HK-2 (cell line): ENCODE results near the gene GPR55.

Experiments
- DNase-seq: peaks from one replicate; pipeline ENCODE4 v3.0.0-alpha.2; 2018; ENCODE audit not compliant: unreplicated experiment

The GPR55 gene

DNA sequence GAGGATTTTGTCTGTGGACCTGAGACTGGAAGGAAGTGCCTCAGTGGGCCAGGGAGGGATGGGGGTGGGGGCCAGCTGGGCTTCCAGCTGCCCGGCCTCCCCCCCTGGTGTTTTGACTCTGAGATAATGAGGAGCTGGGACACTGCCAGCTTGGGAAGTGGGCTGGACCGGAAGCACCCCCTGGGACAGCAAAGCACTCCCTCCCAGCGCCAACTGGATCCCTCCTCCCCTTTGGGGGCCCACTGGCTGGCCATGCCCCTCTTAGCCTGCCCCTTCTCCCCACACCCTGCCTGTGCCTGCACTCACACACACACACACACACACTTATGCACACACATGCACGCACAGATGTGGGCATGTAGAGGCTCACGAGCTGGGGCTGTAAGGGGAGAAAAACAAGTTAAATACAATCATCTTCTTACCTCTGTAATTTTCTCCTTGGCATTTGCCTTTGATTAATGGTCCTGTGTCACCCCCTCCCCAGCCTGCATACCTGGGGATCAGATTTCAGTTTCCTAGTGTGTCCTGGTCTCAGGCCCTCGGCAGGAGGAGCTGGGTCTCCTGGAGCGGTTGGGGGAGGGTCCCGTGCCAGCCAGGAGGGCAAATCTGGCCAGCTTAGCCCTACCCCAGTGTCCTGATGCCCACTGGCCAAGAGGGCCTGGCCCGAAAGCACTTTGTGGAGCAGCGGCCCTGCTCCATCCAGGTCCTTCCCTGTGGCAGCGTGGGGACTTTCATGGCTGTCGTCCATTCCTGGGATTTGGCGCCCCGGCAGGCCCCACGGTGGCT is 56.7 kb downstream of the GPR55 start:
- no peak for DNase-seq

DNA sequence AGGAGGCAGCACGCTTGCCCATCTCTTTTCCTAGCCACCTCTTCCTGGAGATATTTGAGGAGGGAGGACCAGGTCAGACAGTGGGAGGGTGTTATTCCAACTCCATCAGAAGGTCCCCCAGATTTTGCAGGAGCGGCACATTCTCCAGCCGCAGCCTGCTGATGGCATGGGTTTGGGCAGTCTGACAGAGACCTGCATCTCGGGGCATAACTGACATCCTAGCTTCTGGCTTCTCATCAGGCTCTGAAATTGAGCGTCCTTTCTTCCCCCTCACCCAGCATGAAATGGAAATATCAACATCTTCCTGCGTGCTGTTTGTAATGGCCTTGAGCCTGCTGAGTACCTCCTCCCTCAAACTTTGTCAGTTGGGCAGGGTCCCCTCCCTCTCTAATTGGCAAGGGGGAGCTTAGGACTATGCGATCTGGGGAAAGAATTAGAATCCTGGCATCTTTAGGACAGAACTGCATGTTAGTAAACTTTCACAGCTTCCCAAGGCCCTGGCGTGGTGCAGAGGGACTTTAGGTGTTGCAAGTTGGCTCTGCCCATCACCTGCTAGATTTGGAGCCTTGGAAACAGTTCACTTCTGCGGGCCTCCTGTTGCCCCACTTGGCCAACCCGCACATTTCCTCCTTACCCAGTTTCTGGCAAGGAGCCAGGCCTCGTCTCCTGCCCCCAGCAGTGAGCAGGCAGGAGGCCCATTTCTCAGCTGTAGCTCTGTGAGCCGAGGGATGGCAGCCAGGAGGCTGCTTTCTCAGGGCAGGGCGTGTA is 58.1 kb downstream of the GPR55 start:
- DNase-seq, result peak; percentile 44

DNA sequence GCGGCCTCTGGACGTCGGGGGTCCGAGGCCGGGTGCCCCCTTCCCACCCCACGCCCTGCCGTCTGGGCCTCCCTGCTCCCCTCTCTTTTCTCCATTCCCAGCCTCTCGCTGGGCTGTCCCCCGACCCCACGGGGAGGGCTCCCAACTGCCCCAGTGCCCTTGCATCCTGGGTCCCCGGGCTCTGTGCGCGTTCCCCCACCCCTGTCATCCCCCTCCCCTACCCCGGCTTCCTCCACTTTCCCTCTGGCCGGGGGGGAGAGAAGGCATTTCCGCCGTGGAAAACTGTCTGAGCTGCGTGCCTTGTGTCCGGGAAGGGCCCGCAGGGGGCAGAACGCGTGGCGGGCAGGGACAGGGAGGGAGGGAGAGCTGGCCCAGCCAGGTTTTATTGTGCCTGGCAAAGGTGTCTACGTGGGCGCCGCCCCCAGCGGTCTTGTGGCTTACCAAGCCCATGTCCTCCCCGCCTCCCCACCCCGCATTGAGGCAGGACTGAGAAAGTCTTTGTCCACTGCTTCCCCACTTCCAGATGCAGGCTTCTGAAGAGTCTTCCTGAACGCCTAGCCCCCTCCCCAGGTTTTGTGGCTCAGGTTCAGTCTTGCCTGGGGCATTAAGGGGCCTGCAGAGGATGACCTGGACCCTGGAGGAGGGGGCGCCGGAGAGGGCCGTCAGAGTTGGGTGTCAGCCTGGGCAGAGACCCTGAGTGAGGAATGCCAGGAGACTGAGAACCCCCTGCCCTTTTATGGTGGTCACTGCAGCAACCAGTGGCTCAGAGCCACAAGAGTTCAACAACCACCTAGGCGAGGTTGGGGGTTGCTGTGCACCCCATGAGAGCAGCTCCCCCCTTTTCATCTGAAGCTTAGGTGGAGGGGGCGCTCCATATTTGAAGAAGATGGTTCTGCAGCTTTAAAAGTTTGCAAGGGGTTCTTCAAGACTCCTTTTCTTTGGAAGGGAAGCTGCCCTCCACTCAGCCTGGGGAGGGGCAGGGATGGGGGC is 59.0 kb downstream of the GPR55 start:
- DNase-seq, result peak; percentile 32

DNA sequence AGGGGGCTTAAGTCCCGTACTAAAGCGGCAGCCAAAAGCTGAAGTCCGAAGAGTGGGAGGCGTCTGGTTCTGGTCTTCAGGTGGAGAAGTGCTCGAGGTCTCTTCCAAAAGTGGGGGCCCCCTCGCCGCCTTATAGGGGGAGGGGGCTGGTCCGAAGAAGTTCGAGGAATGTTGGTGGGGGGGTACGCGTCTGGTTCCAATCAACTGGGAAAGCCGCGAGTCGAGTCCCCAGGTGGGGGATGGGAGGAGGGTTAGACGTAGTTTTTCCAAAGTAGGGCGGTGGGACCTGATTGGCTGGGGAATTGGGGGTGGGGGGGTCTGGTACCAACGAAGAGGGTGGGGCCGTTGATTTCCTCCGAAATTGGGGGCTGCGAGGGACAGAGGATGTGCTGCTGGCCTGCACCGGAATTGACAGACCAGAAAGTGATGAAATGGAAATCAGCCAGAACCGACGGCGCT is 59.7 kb downstream of the GPR55 start:
- DNase-seq, result no peak

DNA sequence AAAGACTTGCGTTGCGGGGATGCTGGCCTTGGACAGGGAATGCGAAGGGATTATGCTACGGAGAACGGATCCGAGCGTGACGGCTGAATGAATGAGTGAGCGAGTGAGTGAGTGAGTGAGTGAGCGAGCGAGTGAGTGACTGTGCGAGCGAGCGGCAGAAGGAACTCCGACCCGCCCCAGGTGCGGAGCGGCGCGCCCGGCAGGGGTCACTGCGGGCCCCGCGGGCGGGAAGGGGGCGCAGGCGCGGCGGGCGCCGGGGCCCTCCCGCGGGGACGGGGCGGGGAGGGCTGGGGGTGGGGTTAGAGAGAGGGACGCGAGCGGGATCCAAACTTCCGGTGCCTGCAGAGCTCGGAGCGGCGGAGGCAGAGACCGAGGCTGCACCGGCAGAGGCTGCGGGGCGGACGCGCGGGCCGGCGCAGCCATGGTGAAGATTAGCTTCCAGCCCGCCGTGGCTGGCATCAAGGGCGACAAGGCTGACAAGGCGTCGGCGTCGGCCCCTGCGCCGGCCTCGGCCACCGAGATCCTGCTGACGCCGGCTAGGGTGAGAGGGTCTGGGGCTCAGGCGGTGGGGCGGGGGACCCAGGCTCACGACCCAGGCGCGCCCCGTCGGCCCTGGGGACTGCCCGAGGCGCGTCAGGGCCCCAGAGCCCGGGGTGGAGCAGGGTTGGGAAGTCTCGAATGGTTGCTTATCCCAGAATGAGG is 60.3 kb downstream of the GPR55 start, which contains the start of gene ITM2C:
ITM2C (plus strand) TSS at position 338 of the 702 bp plus-strand sequence; CDS start at position 422, 84 bp downstream.
- peak; percentile 78 for DNase-seq

DNA sequence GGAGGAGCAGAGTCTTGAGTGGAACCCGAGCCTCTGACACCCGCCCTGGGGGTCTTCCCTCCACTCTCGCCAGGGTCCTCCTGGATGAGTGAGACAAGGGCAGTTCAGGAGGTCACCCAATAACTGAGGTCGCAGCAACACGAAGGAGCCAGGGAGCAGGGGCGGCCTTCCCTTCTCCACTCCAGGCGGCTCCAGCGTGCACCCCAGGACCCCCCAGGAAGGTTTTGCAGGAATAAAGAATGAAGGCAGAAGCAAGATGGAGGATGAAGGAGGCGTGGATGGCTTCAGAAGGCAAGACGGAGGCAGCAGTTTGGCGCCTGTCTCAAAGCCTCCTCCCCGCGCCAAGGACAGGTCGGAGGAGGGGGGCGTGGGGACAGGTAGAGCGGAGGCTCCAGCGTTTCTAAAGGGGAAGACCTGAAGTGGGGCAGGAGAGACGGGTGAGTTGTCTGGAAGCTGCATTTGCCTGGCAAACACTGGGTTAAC is 60.9 kb downstream of the GPR55 start:
- DNase-seq, result no peak

DNA sequence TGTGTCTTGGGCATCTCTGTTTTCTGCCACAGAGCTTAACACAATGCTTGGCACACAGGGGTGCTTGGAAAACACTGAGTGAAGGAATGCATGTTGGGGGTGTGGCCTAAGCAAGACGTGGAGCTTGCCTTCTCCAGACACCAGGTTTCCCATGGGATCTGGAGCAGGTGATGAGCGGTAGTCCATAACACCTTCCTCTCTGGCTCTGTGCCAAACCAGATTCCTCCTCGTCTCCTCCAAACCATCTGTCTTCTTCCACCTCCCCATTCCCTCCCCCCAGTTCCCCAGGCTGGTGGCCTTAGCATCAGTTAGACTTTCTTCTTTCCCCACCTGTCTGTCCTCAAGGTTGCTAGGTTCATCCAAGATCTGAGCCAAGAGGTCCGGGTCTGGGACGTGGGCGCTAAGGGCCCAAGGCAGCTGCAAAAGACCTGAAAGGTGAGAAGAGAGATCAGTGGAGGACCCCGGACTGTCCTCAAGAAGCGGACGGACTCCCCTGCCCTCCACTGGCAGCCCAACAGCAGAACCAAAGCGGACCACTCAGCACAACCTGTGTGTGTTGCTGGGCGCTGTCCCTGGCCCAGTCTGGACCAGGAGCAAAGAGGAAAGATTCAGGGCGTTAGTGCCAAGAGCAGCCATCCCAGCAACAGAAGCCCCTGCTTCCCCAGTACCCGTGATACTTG is 61.5 kb downstream of the GPR55 start:
- no peak for DNase-seq

DNA sequence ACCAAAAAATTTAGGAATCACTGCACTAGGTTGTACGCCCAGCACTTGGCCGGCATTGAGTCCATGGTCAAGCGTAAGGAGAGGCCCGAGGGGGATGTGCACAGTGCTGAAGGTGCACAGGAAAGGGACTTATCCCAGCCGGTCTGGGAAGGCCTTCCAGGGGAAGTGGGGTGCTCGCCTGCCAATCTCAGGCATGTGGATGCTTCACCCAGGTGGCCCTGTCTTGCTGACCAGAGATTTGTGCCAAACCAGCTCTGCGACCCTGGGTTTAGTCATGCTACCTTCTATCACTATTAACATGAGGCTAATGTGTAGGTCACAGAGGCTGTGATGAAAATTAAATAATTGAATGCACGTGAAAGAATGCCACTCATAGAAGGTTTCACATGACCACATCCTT is 62.0 kb downstream of the GPR55 start:
- DNase-seq, result no peak

DNA sequence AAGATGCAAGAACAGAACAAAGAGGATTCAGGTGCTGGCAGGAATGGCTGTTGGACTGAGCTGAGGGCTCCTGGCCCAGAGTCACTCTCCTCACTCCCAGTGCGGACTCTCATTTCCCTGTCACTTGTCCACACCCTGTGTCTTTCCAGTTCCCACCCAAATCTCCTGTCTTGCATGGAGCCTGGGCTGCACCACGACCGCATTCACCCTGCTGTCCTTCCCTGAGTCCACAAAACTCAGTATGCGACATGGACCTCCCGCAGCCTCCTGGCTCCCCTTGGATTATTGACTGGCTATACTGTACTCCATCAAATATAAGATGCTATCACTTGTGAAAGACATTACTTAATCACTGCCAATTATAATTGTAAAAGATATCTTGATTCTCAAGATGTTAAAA is 62.8 kb downstream of the GPR55 start:
- no peak for DNase-seq

DNA sequence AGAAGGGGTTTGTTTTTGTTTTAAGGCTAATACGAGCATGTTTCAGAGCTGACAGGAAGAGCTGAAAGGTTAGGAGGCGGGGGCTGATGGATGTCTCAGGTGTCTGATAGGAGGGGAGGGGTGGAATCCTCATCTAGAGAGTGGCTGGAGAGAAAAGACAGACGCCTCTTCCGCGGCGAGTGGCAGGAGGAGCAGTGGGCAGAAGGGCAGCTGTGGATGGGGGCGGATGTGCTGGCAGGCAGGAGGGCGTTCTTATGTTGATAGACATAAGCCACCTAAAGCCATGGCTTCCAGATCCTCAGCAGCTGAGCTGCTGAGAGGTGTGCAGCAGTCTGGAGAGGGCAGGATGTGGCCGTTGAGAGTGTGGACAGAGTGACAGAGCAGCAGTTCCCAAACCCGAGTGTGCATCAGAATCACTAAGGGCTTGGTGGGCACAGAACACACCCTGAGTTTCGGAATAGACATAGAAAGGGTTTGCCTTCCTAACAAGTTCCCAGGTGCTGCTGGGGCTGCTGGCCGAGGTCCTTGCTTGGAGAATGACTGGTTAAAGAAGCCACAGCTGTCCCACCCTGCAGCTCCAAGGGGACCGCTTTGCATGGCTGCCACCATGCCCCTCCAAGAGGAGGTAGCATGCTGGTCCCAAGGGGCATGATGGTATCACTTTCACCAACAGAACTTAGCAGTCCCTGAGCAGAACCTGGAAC is 63.3 kb downstream of the GPR55 start:
- DNase-seq, result no peak
